ENCODE data around the gene SCYGR3. TPM values are rescaled to one million over a fixed set of nuclear protein-coding genes. Genes with fewer than 3 reads are reported as not detected.

Gene SCYGR3
- total RNA-seq, 2 experiments from 2014 or later, result not detected

GRCh38 chr2:227610123-227610522, 4.5 kb downstream of the SCYGR3 start:
- H3K36me3 Mint-ChIP-seq (ENCODE audit: low read depth), result no peaks in the 10 kb centered on the region
- H3K4me1 Mint-ChIP-seq (ENCODE audit: low read depth), result peaks cover 11% of the 10 kb centered on the region

GRCh38 chr2:227608561-227609338, 5.9 kb downstream of the SCYGR3 start:
- TF ChIP-seq CTCF (IDR thresholded peaks at IDR 0.05), result no peak
- ATAC-seq (ENCODE audit: poor library complexity) (no peak), DNase-seq (peak in 4 of 14 experiments; percentile 5 to 44 (median 34))
- Histone ChIP-seq H3K4me3 (ENCODE audit: low read length) (no peak overlapping the region), H3K36me3 (ENCODE audit: insufficient read depth, low read length) (no peaks in the 10 kb centered on the region), H3K27me3 (ENCODE audit: control insufficient read depth in 1 of 2, insufficient read depth in 2 of 2, low read length in 2 of 2) (peaks cover 0 to 8% of the 10 kb centered on the region in 2 experiments), H3K27ac (ENCODE audit: low read depth in 1 of 2, low read length in 2 of 2) (no peak overlapping the region), H3K4me1 (ENCODE audit: insufficient read depth, low read length) (no peaks in the 10 kb centered on the region), H3K9me3 (ENCODE audit: control insufficient read depth in 1 of 2, insufficient read depth in 1 of 2, low read length in 2 of 2) (peaks cover 0 to 4% of the 10 kb centered on the region in 2 experiments)
- Mint-ChIP-seq H3K27me3 (peaks cover 51% of the 10 kb centered on the region), H3K9me3 (no peaks in the 10 kb centered on the region), H3K27ac (no peak overlapping the region), H3K36me3 (ENCODE audit: low read depth) (no peaks in the 10 kb centered on the region), H3K4me3 (no peak overlapping the region), H3K4me1 (ENCODE audit: low read depth) (peaks cover 11% of the 10 kb centered on the region)
- POLR2A ChIA-PET, result no interaction called here
- CTCF ChIA-PET, result interaction anchor here (0.7 to 0.8 kb wide), 2 partner anchors 129 to 438 kb away, joined by 3 read pairs; no protein-coding TSS in a partner anchor
- intact Hi-C loops (cut with DNase I, micrococcal nuclease), result no loop called here

More at GRCh38 chr2:227610123-227610522, 4.5 kb downstream of the SCYGR3 start:
- Histone ChIP-seq H3K27me3 (ENCODE audit: control insufficient read depth in 1 of 2, insufficient read depth in 2 of 2, low read length in 2 of 2) (peaks cover 0 to 8% of the 10 kb centered on the region in 2 experiments), H3K4me1 (ENCODE audit: insufficient read depth, low read length) (no peaks in the 10 kb centered on the region), H3K36me3 (ENCODE audit: insufficient read depth, low read length) (no peaks in the 10 kb centered on the region), H3K4me3 (ENCODE audit: low read length) (no peak overlapping the region), H3K27ac (ENCODE audit: low read depth in 1 of 2, low read length in 2 of 2) (no peak overlapping the region), H3K9me3 (ENCODE audit: control insufficient read depth in 1 of 2, insufficient read depth in 1 of 2, low read length in 2 of 2) (peaks cover 0 to 4% of the 10 kb centered on the region in 2 experiments)
- TF ChIP-seq CTCF (IDR thresholded peaks at IDR 0.05), result no peak
- no peak overlapping the region for H3K27ac Mint-ChIP-seq
- H3K27me3 Mint-ChIP-seq, result peaks cover 51% of the 10 kb centered on the region
- no peak for ATAC-seq (ENCODE audit: poor library complexity)
- H3K9me3 Mint-ChIP-seq, result no peaks in the 10 kb centered on the region
- no peak overlapping the region for H3K4me3 Mint-ChIP-seq
- intact Hi-C loops (cut with DNase I, micrococcal nuclease), result no loop called here
- ChIA-PET POLR2A (no interaction called here), CTCF (interaction anchor here (0.6 kb wide), 1 partner anchor 50 kb away, joined by 3 read pairs; no protein-coding TSS in a partner anchor)
- DNase-seq, result no peak

DNA sequence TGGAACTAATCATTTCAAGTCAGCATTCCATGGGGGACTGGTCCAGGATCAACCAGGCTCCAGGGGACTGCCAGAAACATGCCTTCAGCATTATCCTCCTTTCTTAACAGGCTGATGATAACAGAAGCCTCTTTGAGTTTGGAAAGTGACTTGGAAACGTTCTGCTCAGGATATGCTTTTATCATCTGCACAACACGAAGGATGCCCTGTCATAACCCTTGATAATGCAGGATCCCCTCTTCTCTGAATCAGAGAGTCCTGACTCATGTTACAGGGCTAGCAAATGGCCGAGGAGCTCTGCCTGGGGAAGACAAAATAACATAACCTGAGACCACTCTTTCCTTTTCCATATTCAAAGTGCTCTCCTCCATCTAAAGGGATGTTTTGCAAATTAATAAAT, 6.7 kb downstream of the SCYGR3 start:
- no peaks in the 10 kb centered on the region for H3K9me3 Mint-ChIP-seq
- intact Hi-C loops (cut with DNase I, micrococcal nuclease), result no loop called here
- peaks cover 0 to 4% of the 10 kb centered on the region in 2 experiments for H3K9me3 ChIP-seq (ENCODE audit: control insufficient read depth in 1 of 2, insufficient read depth in 1 of 2, low read length in 2 of 2)
- H3K4me3 ChIP-seq (ENCODE audit: low read length), result no peak overlapping the region
- ATAC-seq (ENCODE audit: poor library complexity), result no peak
- POLR2A ChIA-PET, result no interaction called here
- no peaks in the 10 kb centered on the region for H3K36me3 Mint-ChIP-seq (ENCODE audit: low read depth)
- no peak for TF ChIP-seq CTCF (IDR thresholded peaks at IDR 0.05)
- H3K4me1 ChIP-seq (ENCODE audit: insufficient read depth, low read length), result no peaks in the 10 kb centered on the region
- no peak overlapping the region for H3K4me3 Mint-ChIP-seq
- peak in 1 of 14 experiments; percentile 13 for DNase-seq
- H3K27me3 ChIP-seq (ENCODE audit: control insufficient read depth in 1 of 2, insufficient read depth in 2 of 2, low read length in 2 of 2), result peaks cover 0 to 8% of the 10 kb centered on the region in 2 experiments
- peaks cover 51% of the 10 kb centered on the region for H3K27me3 Mint-ChIP-seq
- H3K4me1 Mint-ChIP-seq (ENCODE audit: low read depth), result peaks cover 11% of the 10 kb centered on the region
- H3K36me3 ChIP-seq (ENCODE audit: insufficient read depth, low read length), result no peaks in the 10 kb centered on the region
- CTCF ChIA-PET, result no interaction called here
- no peak overlapping the region for H3K27ac Mint-ChIP-seq
- no peak overlapping the region for H3K27ac ChIP-seq (ENCODE audit: low read depth in 1 of 2, low read length in 2 of 2)
